GM12891 (cell line): ENCODE data around the gene CAPN5.

ENCODE experiments used
- PAX5 ChIP-seq: IDR thresholded peaks from 2 replicates; pipeline ENCODE4 v1.6.1; 2011; ENCODE audit warnings: low read length, moderate library complexity, mild to moderate bottlenecking; ENCODE audit not compliant: insufficient read depth, severe bottlenecking
- POLR2A ChIP-seq: IDR thresholded peaks from 2 replicates; pipeline ENCODE4 v1.6.1; 2011; ENCODE audit warnings: low read depth, low read length, control low read depth
- POLR2AphosphoS5 ChIP-seq: IDR thresholded peaks from 2 replicates; pipeline ENCODE4 v1.6.1; 2011; ENCODE audit warnings: low read depth, low read length, control low read depth
- POU2F2 ChIP-seq: IDR thresholded peaks from 2 replicates; pipeline ENCODE4 v1.6.1; 2011; ENCODE audit warnings: low read depth, mild to moderate bottlenecking, control low read depth, low read length, moderate library complexity
- SPI1 ChIP-seq: IDR thresholded peaks from 2 replicates; pipeline ENCODE4 v1.6.1; 2011; ENCODE audit warnings: low read depth, low read length, control low read depth
- TAF1 ChIP-seq: IDR thresholded peaks from 2 replicates; pipeline ENCODE4 v1.6.1; 2011; ENCODE audit warnings: low read depth, low read length, control low read depth

DNA sequence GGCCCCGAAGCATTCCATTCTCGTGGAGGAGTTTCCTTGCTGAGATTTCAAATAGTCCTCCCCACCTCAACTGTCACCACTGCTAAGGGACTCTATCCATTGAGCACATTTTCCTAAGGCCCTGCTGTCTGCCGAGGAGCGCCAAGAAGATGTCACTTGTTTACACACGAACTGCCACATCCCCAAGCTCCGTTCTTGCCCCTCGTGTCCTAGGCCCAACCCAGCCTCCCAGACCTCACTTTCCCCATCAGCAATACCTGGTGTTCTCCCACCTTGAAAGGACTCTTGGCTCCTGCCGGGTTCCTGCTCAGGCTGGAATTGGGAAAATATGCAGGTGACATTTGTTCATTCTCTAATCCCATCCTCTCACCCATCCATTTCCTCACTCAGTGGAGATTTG is 57.3 kb downstream of the CAPN5 start:
- no peak for TF ChIP-seq TAF1
- TF ChIP-seq POLR2A = no peak
- no peak for TF ChIP-seq POLR2AphosphoS5
- no peak for TF ChIP-seq POU2F2
- TF ChIP-seq SPI1 = no peak
- TF ChIP-seq PAX5 = no peak
